ENCODE results near the gene MRPS33.
"Not testable (repeated sequence)": the region's sequence is repeated elsewhere in the genome, so short reads cannot be mapped to it uniquely, and the experiment has no call there.

MRPS33 gene

GRCh38 chr7:140992422-140992821 lies 22.3 kb downstream of the MRPS33 start:
- Mint-ChIP-seq H3K27ac (no peak overlapping the region), H3K36me3 (no peaks in the 10 kb centered on the region), H3K9me3 (no peaks in the 10 kb centered on the region), H3K27me3 (peaks cover 7% of the 10 kb centered on the region), H3K4me1 (no peaks in the 10 kb centered on the region), H3K4me3 (no peak overlapping the region)
- DNase-seq: no peak
- CTCF ChIA-PET: no interaction called here

- Mint-ChIP-seq H3K4me1 (no peaks in the 10 kb centered on the region), H3K27me3 (peaks cover 10% of the 10 kb centered on the region), H3K27ac (no peak overlapping the region), H3K36me3 (no peaks in the 10 kb centered on the region), H3K4me3 (no peak overlapping the region), H3K9me3 (no peaks in the 10 kb centered on the region)
- CTCF ChIA-PET: interaction anchor here (1.0 to 1.1 kb wide), 2 partner anchors 21 to 180 kb away, joined by 3 read pairs; no protein-coding TSS in a partner anchor
- DNase-seq: no peak
Observed at GRCh38 chr7:140990193-140990962, 24.4 kb downstream of the MRPS33 start.

GRCh38 chr7:140989068-140989467 lies 25.7 kb downstream of the MRPS33 start:
- DNase-seq: no peak
- H3K4me1 Mint-ChIP-seq: no peaks in the 10 kb centered on the region
- H3K27me3 Mint-ChIP-seq: peaks cover 10% of the 10 kb centered on the region
- no peaks in the 10 kb centered on the region for H3K36me3 Mint-ChIP-seq
- no peak overlapping the region for H3K4me3 Mint-ChIP-seq
- H3K9me3 Mint-ChIP-seq: no peaks in the 10 kb centered on the region
- CTCF ChIA-PET: no interaction called here
- no peak overlapping the region for H3K27ac Mint-ChIP-seq

- Mint-ChIP-seq H3K4me1 (no peaks in the 10 kb centered on the region), H3K9me3 (no peaks in the 10 kb centered on the region), H3K27me3 (peaks cover 15% of the 10 kb centered on the region), H3K27ac (no peak overlapping the region), H3K36me3 (no peaks in the 10 kb centered on the region), H3K4me3 (no peak overlapping the region)
- no peak for DNase-seq
- CTCF ChIA-PET: interaction anchor here (0.5 to 2.7 kb wide), 6 partner anchors 10 to 173 kb away, joined by 3 to 23 read pairs (median 4); no protein-coding TSS in a partner anchor
Observed at GRCh38 chr7:140983802-140984201, 30.9 kb downstream of the MRPS33 start.

- H3K4me1 Mint-ChIP-seq: no peaks in the 10 kb centered on the region
- CTCF ChIA-PET: interaction anchor here (0.9 to 2.7 kb wide), 4 partner anchors 12 to 307 kb away, joined by 3 to 23 read pairs (median 5); no protein-coding TSS in a partner anchor
Observed at GRCh38 chr7:140982508-140982907, 32.2 kb downstream of the MRPS33 start.

GRCh38 chr7:140981951-140982350 lies 32.8 kb downstream of the MRPS33 start:
- no peak for DNase-seq
- Mint-ChIP-seq H3K27ac (no peak overlapping the region), H3K4me1 (no peaks in the 10 kb centered on the region), H3K4me3 (no peak overlapping the region), H3K36me3 (no peaks in the 10 kb centered on the region), H3K9me3 (no peaks in the 10 kb centered on the region), H3K27me3 (peaks cover 12% of the 10 kb centered on the region)
- CTCF ChIA-PET: interaction anchor here (2.7 kb wide), 1 partner anchor 171 kb away, joined by 23 read pairs; no protein-coding TSS in a partner anchor

More at GRCh38 chr7:140982508-140982907, 32.2 kb downstream of the MRPS33 start:
- Mint-ChIP-seq H3K27me3 (peaks cover 12% of the 10 kb centered on the region), H3K4me3 (no peak overlapping the region), H3K9me3 (no peaks in the 10 kb centered on the region), H3K27ac (no peak overlapping the region), H3K36me3 (no peaks in the 10 kb centered on the region)
- no peak for DNase-seq

- Mint-ChIP-seq H3K4me3 (no peak overlapping the region), H3K4me1 (no peaks in the 10 kb centered on the region)
Observed at GRCh38 chr7:140977741-140978140, 37.0 kb downstream of the MRPS33 start.

GRCh38 chr7:140972876-140973829 lies 41.6 kb downstream of the MRPS33 start:
- no peak for DNase-seq
- Mint-ChIP-seq H3K4me3 (no peak overlapping the region), H3K27ac (no peak overlapping the region), H3K36me3 (no peaks in the 10 kb centered on the region), H3K4me1 (no peaks in the 10 kb centered on the region), H3K27me3 (peaks cover 3% of the 10 kb centered on the region), H3K9me3 (no peaks in the 10 kb centered on the region)
- CTCF ChIA-PET: interaction anchor here (0.6 to 1.2 kb wide), 2 partner anchors 10 to 39 kb away, joined by 3 read pairs; no protein-coding TSS in a partner anchor

More at GRCh38 chr7:140977741-140978140, 37.0 kb downstream of the MRPS33 start:
- no peaks in the 10 kb centered on the region for H3K36me3 Mint-ChIP-seq
- peaks cover 13% of the 10 kb centered on the region for H3K27me3 Mint-ChIP-seq
- no peaks in the 10 kb centered on the region for H3K9me3 Mint-ChIP-seq
- no peak overlapping the region for H3K27ac Mint-ChIP-seq
- no peak for DNase-seq
- CTCF ChIA-PET: no interaction called here

- no peak overlapping the region for H3K4me3 Mint-ChIP-seq
- no peaks in the 10 kb centered on the region for H3K36me3 Mint-ChIP-seq
- H3K4me1 Mint-ChIP-seq: no peaks in the 10 kb centered on the region
- peaks cover 6% of the 10 kb centered on the region for H3K27me3 Mint-ChIP-seq
- CTCF ChIA-PET: interaction anchor here (1.2 kb wide), 1 partner anchor 11 kb away, joined by 3 read pairs; no protein-coding TSS in a partner anchor
- DNase-seq: no peak
- H3K27ac Mint-ChIP-seq: no peak overlapping the region
- H3K9me3 Mint-ChIP-seq: no peaks in the 10 kb centered on the region
Observed at GRCh38 chr7:140972344-140972743, 42.4 kb downstream of the MRPS33 start.

GRCh38 chr7:140967438-140967837 lies 47.3 kb downstream of the MRPS33 start:
- no peak for DNase-seq
- Mint-ChIP-seq H3K27ac (no peak overlapping the region), H3K4me3 (no peak overlapping the region), H3K4me1 (no peaks in the 10 kb centered on the region), H3K36me3 (no peaks in the 10 kb centered on the region), H3K9me3 (no peaks in the 10 kb centered on the region), H3K27me3 (peaks cover 11% of the 10 kb centered on the region)
- CTCF ChIA-PET: interaction anchor here (0.6 kb wide), 1 partner anchor 63 kb away, joined by 3 read pairs; no protein-coding TSS in a partner anchor

- CTCF ChIA-PET: no interaction called here
- DNase-seq: no peak
- H3K4me1 Mint-ChIP-seq: no peaks in the 10 kb centered on the region
- peaks cover 11% of the 10 kb centered on the region for H3K27me3 Mint-ChIP-seq
- H3K4me3 Mint-ChIP-seq: no peak overlapping the region
- H3K36me3 Mint-ChIP-seq: no peaks in the 10 kb centered on the region
- H3K27ac Mint-ChIP-seq: no peak overlapping the region
- no peaks in the 10 kb centered on the region for H3K9me3 Mint-ChIP-seq
Observed at GRCh38 chr7:140966561-140967233, 48.1 kb downstream of the MRPS33 start.

GRCh38 chr7:140961117-140961516 lies 53.6 kb downstream of the MRPS33 start:
- DNase-seq: no peak
- Mint-ChIP-seq H3K9me3 (no peaks in the 10 kb centered on the region), H3K36me3 (no peaks in the 10 kb centered on the region), H3K4me3 (no peak overlapping the region), H3K4me1 (no peaks in the 10 kb centered on the region), H3K27ac (no peak overlapping the region), H3K27me3 (no peaks in the 10 kb centered on the region)
- CTCF ChIA-PET: no interaction called here

- H3K4me1 Mint-ChIP-seq, DNase-seq, H3K9me3 Mint-ChIP-seq, H3K27me3 Mint-ChIP-seq, H3K27ac Mint-ChIP-seq, H3K4me3 Mint-ChIP-seq, CTCF ChIA-PET, H3K36me3 Mint-ChIP-seq: not testable (repeated sequence)
Observed at GRCh38 chr7:140956997-140957396, 57.8 kb downstream of the MRPS33 start.
